ENCODE data around the gene SLC12A8. TPM values are rescaled to one million over a fixed set of nuclear protein-coding genes. Genes with fewer than 3 reads are reported as not detected.

The SLC12A8 gene
- total RNA-seq, 1 donor from 2014 or later = 0.20 TPM

DNA sequence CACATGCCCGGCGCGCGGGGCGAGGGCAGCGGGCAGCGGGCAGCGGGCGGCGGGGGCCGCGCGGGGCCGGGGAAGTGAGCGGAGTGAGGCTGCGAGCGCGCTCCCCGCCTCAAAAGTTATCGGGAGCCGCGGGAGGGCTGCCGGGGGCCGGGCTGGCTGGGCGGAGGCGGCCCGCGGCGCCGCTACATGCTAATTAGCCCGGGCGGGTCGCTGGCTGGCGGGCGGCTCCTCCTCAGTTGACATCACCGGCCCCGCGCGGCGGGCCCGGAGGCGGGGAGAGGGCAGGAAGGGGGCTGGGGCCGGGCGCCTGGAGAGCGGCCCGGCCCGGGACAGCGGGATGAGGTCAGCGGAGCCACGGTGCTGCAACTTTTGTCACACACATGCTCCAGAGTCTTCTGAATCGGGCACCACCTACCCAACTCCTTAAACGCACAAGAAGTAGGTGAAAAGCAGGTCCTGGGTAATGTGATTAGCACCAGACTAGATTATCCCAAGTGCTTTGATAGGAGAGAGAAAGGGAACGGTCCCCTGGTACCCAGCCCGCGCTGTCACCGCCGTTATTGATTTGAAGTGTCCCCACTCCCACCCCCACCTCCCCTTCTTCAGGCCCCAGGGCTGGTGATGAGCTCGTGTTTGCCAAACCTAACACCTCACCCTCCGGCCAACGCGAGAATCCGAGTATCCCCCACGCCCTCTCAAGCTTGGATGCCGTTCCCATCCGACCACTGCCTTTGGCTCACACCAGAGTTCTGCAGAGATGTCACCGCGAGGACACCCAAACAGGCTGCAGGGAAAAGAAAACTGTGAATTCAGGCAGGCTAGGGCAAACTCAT is 156.4 kb downstream of the SLC12A8 start, which contains the start of gene HEG1:
TSS of gene HEG1 (minus strand) at position 85 of the 833 bp plus-strand sequence. CDS start 107 bp downstream, outside the sequence.
- no peak for DNase-seq (ENCODE audit: low read depth, low spot score)

- DNase-seq (ENCODE audit: low read depth, low spot score) = no peak
These were observed 157.1 kb downstream of the SLC12A8 start for GRCh38 chr3:125055331-125055912.

- DNase-seq (ENCODE audit: low read depth, low spot score) = no peak
These were observed 157.9 kb downstream of the SLC12A8 start for GRCh38 chr3:125054449-125055329.

- no peak for DNase-seq (ENCODE audit: low read depth, low spot score)
These were observed 158.5 kb downstream of the SLC12A8 start for GRCh38 chr3:125054062-125054448.

GRCh38 chr3:125053304-125053699 is 159.2 kb downstream of the SLC12A8 start:
- DNase-seq (ENCODE audit: low read depth, low spot score) = no peak

DNA sequence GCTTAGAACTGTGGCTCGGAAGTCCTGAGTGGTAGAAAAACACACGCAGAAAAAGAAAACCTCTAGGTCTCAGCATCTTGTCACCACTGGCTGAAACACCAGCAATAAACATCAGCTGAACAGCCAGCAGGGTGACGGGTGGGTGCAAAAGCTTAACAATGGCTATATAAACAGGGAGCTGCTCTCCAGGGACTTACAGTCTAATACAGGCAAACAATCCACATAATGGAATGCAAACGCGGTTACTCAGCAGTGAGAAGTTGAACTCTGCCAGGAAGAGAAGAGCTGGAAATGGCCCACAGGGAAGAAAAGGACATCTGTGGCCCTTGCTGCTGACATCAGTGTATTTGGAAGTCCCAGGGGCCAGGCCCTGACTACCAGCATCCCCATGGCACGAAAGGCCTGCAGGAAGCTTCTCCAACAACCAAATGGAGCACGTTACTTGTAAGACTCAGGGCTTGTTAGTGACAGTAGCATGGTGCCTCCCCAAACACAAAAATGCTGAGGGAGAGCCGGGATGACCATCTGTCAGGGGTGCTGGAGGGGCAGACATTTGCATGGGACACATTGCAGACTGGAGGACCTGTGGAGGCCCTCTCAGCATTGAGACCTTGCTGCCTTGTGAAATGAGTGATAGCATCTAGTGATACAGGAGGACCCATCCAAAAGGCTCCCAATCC is 159.8 kb downstream of the SLC12A8 start:
- DNase-seq (ENCODE audit: low read depth, low spot score) = no peak

GRCh38 chr3:125051715-125052581 is 160.6 kb downstream of the SLC12A8 start:
- DNase-seq (ENCODE audit: low read depth, low spot score) = no peak

- no peak for DNase-seq (ENCODE audit: low read depth, low spot score)
These were observed 161.3 kb downstream of the SLC12A8 start for GRCh38 chr3:125051205-125051604.

DNA sequence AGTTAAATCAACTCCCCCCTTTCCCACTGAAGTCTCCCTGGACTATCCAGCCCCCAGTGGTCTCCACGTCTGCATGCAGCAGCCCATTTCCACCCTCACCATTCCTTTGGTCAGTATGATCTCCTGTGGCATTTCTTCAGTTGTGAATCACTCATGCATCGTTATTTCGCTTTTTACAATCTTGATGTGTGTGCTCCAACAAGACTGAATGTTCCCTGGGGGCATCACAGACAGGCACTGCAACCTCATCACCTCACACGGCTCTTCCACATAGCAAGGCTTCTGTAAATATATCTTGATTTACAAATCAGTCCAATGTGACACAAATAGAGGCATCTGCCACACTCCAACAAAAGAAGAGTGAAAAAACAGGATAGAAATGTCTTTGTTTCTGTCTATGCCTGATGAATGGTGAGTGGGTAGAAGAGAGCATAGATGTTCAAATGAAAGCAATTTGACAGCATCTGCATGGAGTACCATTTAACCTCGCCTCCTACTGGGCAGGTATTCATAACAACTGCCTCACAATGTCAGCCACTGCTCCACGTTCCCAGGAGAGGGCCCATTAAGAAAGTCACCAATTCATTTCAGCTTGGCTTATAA is 162.0 kb downstream of the SLC12A8 start:
- no peak for DNase-seq (ENCODE audit: low read depth, low spot score)

GRCh38 chr3:125048282-125048681 is 164.3 kb downstream of the SLC12A8 start:
- no peak for DNase-seq (ENCODE audit: low read depth, low spot score)

GRCh38 chr3:125045965-125046364 is 166.6 kb downstream of the SLC12A8 start:
- no peak for DNase-seq (ENCODE audit: low read depth, low spot score)

DNA sequence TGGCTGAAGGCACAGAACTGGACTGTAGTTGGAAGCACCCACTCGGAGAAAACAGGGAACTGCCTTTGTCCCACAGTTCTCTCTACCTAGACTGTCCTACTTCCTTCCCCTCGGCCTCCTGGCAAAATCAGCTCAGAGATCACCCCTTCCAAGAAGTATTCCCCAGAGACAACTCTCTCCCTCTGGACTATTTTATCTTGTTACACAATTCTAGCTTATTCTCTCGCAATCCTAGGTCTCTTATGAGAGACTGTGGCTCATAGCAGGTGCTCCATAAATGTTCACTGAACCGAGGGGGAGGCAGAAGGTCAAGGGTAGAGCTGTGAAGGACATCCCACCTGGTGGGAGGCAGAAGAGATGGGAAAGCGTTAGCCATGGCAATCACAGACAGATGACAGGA is 167.4 kb downstream of the SLC12A8 start:
- DNase-seq (ENCODE audit: low read depth, low spot score) = no peak

DNA sequence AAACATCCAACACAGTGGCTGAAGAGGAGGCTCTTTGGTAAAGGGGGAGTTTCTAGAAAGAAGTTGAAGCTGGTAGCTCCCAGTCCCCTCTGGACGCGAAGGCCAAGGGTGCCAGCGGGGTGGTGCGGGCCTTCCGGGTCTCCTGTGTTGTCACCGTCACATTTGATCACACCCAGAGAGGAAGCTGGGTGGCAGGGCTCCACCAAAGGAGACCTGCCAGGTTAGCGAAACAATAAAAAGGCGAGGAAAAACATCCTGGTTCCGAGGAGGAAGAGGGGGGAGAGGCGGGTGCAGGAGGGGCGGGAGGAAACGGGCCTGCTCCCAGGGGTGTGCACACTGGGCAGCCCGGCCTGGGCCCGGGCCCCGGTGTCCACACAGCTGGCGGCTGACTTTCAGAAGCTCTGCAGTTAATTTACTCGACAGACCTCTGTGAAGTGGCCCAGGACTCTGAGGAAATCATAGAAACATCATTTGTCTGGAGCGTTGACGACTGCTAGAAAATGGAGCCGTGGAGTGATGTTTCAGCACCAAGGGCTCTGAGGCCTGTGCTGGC is 168.9 kb downstream of the SLC12A8 start:
- no peak for DNase-seq (ENCODE audit: low read depth, low spot score)

DNA sequence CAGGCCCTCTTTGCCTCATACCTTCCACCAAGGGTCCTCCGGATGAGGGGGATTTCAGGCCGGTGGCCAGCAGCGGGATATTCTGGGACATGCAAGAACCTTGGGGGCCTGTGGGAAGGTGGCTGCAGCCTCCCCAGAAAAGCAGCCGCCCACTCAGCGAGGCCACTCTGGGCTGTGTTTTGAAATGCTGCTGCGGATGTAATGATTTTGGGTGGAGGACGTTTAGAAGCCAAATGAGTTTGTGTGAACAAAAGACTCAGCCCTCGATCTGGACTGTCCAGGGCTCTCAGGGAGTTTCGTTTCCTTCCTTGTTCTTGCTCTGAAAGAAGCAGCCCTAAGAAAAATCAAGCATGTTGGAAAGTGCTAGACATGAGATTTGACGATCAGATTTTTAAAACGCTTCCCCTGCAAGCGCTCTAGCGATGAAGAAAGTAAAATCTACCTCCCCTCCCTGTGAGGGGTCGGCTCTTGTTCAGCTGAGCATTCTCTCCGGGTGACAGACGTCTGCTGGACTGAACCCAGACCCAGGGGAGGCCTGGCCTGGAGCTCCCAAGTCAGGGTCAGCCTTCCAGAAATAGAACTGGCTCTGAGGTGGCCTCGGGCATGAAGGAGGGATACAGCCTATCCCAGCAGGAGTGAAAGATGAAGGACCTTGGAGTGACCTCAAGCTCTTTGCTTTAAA is 169.7 kb downstream of the SLC12A8 start:
- DNase-seq (ENCODE audit: low read depth, low spot score) = no peak

GRCh38 chr3:125039131-125040100 is 173.1 kb downstream of the SLC12A8 start:
- DNase-seq (ENCODE audit: low read depth, low spot score) = no peak

- no peak for DNase-seq (ENCODE audit: low read depth, low spot score)
These were observed 174.9 kb downstream of the SLC12A8 start for GRCh38 chr3:125037498-125038150.

DNA sequence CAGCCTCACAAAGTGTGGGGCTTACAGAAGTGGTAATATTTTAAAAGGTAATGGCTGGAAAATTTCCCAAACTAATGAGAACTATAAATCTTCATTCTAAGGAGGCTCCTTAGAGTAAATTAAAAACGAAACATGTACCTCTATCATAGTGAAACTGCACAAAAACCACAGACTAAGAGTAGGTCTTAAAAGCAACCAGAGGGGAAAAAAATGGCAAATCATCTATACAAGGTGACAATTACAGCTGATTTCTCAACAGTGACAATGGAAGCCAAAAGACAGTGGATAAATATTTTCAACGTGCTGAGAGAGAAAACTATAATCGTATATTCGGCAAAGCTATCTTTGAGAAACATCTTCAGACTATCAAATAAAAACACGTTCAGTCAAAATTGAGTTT is 177.3 kb downstream of the SLC12A8 start:
- DNase-seq (ENCODE audit: low read depth, low spot score) = no peak

All from pulmonary artery endothelial cell (primary cell).